GM04504 (cell line): ENCODE data around the gene ZNF419.

ENCODE experiments used
- DNase-seq: peaks from one replicate; pipeline ENCODE4 v3.0.0-alpha.2; 2012; ENCODE audit warnings: low read depth

Gene ZNF419

DNA sequence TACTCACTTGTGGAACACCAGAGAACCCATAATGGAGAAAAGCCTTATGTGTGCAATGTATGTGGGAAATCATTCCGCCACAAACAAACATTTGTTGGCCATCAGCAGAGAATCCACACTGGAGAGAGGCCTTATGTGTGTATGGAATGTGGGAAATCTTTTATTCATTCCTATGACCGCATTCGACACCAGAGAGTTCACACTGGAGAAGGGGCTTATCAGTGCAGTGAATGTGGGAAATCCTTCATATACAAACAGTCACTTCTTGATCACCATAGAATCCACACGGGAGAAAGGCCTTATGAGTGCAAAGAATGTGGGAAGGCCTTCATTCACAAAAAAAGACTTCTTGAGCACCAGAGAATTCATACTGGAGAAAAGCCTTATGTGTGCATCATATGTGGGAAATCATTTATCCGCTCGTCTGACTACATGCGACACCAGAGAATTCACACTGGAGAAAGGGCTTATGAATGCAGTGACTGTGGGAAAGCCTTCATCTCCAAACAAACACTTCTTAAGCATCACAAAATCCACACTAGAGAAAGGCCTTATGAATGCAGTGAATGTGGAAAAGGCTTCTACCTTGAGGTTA lies 50.5 kb downstream of the ZNF419 start:
- DNase-seq = no peak
